ELF-1 (cell line): ENCODE results near the gene ALDH3A1.

Experiments
- DNase-seq: peaks from one replicate; pipeline ENCODE4 v3.0.0-alpha.2; 2016; ENCODE audit warnings: low read depth, low spot score

ALDH3A1 gene

DNA sequence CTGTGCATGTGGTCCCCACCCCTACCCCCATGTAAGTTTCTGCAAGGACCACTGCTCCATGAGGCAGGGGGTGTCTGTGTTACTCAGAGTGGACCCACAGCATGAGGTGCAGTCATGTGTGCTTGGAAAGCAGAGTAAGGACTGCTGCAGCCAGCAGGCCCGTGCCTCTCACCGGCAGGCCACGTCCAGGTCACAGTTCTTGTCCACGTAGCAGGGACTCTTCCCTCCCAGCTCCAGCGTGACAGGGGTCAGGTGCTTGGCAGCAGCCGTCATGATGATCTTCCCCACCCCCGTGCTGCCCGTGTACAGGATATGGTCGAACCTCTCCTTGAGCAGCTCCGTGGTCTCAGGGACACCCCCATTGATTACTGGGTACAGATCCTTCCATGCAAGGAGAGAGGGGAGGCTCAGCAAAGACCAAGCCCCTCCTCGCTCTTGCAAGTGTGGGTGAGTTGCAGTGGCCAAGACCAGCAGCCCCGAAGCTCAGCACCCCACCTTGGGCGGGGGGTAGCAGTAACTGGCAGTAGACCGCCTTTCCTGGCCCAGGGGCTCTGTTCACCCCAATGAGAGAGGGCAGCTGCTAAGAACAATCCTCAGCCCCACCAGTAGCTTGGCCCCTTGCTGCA, 6.2 kb downstream of the ALDH3A1 start:
- no peak for DNase-seq

GRCh38 chr17:19740933-19741332, 7.2 kb downstream of the ALDH3A1 start:
- no peak for DNase-seq

DNA sequence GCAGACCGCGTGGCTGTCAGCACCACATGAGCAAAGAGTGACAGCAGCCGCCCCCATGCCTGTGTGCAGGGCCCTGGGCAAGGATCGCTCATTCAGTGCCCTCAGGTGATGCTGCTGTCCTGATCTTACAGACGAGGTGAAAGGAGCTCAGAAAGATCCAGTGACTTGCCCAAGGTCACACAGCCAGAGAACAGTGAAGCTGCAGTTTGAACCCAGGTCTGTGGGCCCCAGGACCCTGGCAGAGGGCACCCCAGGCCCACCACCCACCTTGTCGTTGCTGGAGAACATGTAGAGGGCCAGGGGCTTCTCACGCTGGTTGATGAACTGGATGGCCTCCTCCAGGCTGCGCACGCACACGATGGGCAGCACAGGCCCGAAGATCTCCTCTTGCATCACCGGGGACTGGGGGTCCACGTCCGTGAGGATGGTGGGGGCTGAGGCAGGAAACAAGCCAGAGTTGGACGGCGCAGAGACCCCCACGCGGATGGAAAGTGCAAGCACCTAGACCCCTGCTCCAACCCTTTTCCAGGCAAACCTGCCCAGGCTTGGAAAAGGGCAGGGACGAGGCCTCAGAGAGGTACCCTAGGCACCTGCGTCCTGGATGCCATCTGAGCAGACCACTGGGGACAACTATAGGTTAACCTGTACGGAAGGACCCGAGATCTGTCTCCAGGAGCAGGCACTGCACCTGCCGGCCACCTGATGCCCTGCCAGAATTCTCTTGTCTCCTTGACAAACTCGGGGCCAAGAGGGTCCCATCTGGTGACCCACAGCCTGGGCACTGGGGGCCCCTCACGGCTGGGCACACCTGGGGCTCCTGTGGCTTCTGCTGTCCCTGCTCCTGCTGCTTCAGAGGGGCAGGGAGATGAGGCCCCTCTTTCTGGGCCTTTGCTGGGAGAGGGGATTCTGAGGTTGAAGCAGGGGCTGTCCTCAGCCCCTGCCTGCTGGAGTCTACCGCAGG, 8.6 kb downstream of the ALDH3A1 start:
- DNase-seq, result no peak

DNA sequence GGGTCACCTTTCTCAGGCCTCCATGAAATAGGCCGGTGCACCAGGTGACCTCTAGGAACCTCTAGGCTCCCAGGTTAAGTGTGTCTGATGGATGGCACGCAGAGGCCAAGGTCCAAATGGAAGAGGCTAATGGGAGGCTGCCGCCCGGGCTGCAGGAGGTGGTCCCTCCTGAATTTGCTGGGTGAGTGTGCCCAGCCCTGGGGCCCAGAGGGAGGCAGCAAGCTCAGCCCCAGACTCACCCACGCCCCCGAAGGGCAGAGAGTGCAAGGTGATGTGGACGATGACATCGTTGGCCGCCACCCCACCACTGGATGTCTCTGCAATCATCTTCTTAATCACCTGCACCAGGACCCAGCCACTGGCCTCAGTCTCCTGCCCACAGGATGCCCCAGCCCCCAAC, 9.3 kb downstream of the ALDH3A1 start:
- DNase-seq, result no peak

GRCh38 chr17:19738073-19738449, 10.0 kb downstream of the ALDH3A1 start:
- DNase-seq, result no peak

DNA sequence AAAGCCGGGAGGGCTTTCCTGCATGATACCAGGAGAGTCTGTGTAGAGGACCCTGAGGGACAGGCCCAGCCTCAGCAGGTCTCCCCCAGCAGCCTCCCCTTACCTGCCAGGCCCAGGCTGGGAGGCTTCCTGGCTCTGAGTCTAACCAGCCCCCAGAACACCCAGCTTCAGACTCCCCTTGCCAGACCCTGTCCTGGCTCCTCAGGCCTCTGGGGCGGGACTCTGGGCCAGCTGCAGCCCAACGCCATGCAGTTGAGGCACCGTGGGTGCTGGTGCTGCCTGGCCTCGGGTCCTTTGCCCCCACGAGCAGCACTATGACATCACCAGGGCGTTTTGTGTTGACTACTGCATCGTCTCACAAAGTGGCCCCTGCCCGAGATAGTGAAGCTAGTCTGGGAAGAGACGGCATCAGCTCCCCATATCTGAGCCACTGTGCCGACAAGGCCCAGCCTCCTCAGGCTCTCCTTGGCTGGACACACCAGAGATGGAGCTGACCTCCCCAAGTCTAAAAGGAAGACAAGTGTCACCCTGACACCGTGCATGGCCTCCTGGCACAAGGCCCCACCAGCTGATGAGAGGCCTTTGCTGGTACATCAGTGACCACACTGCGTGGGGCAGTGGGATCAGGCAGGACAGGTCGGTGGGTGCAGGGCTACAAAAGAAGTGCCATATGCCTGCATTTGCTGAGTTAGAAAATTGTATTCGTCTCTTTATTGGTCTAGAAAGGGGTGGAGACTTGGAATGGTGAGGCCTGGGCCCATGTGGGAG, 10.6 kb downstream of the ALDH3A1 start:
- no peak for DNase-seq

DNA sequence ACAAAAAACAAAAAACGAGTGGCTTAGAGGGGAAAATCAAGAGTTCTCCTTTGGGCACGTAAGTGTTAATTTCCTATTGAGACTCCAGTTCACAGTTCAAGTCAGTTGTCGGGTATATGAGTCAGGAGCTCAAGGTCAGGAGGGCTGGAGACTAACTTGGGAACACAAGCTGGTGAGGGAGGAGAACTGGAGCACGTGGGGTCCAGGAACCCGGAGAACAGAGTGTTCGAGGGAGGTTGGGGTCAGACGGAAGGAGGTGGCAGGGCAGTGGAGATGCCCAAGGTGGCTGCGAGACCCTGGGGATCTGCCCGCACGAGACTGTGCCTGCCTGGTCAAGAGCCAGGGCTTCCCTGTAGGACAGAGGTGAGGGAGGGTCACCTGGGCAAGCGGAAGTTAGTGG, 12.0 kb downstream of the ALDH3A1 start:
- no peak for DNase-seq

- no peak for DNase-seq
Observed at GRCh38 chr17:19733953-19734526, 14.1 kb downstream of the ALDH3A1 start.

GRCh38 chr17:19731626-19732025, 16.5 kb downstream of the ALDH3A1 start:
- DNase-seq, result no peak

DNA sequence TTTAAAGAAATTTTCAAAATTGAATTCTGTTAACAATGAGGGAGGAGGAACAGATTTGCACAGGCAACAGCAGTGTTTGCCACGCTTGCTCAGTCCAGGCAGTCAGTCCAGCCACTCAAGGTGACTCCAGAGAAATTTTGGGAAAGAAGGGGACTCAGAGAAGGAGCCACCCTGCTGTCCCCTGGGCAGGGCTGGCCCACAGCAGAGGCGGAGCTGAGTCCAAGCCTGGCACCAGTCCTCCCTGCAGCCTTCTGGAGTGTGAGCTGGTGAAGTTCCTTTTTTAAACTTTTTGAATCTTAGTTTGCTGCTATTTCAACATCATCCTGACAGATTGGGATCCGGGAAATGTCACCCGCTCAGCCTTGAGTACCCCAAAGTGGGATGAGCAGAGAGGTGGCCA, 17.3 kb downstream of the ALDH3A1 start:
- DNase-seq, result no peak

- DNase-seq, result no peak
Observed at GRCh38 chr17:19729900-19730299, 18.2 kb downstream of the ALDH3A1 start.

DNA sequence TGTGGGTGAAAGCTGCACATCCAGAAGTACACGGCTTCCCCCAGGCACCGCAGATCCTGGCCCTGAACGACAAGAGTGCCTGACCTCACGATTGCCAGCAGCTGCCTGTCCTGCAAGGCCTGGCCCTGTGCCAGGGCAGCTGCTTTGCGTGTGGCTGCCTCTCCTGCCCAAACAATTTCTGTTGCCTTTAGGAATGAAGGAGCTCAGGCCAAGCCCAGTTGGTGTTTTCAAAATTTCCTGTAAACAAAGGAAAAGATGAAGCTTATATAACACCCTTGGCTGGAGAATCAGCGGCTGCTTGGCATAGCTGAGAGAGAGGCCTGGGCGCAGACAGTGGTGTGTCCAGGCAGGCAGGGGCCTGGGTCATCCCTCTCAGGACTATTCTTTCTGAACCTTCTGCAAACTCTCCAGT, 20.0 kb downstream of the ALDH3A1 start:
- DNase-seq, result no peak

- no peak for DNase-seq
Observed at GRCh38 chr17:19727501-19728078, 20.5 kb downstream of the ALDH3A1 start.

DNA sequence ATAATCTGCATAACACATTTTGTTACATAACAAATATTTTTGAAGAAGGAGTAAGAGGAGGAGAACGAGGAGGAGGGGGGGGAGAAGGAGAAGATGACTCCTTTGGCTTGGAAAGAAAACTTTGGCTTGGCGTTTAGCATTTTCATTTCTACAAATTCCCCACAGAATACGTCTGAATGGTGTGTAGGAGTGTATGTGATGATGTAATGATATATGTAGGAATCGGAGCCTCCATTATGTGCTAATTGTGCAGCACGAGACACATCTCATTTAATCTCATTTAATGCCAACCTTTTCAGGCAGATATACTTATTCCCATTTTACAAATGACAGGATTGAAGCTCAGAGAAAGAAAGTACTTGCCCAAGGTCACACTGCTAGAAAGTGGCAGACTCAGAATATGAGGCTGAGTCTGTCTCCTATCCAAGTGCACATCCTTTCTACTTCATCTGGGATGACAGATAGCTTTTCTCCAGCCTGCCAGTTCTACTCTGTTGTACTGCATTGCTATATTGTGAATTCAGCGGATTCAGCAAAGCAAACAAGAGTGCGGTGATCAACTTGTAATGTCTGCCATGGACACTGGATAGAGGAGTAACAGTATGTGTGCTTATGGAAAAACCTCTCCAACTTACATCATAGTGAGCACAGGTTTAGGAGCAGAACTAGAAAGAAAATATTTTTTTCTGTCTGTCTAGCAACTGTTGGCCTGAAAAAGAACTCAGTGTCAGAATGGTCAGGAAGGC, 21.3 kb downstream of the ALDH3A1 start:
- no peak for DNase-seq

DNA sequence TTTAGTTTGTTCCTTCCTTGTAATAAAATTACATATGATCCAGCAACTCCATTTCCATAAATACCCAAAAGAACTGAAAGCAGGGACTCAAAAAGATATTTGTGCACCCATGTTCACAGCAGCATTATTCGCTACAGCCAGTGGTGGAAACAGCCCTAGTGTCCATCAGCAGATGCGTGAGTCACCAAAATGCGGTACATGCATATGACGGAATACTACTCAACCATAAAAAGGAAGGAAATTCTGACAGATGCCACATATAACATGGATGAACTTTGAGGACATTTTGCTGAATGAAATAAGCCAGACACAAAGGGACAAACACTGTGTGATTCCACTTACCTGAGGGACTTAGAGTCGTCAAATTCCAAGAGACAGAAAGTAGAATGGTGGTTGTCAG, 22.6 kb downstream of the ALDH3A1 start:
- DNase-seq, result no peak

- no peak for DNase-seq
Observed at GRCh38 chr17:19724501-19725420, 23.3 kb downstream of the ALDH3A1 start.

GRCh38 chr17:19723964-19724363, 24.1 kb downstream of the ALDH3A1 start:
- DNase-seq, result no peak

DNA sequence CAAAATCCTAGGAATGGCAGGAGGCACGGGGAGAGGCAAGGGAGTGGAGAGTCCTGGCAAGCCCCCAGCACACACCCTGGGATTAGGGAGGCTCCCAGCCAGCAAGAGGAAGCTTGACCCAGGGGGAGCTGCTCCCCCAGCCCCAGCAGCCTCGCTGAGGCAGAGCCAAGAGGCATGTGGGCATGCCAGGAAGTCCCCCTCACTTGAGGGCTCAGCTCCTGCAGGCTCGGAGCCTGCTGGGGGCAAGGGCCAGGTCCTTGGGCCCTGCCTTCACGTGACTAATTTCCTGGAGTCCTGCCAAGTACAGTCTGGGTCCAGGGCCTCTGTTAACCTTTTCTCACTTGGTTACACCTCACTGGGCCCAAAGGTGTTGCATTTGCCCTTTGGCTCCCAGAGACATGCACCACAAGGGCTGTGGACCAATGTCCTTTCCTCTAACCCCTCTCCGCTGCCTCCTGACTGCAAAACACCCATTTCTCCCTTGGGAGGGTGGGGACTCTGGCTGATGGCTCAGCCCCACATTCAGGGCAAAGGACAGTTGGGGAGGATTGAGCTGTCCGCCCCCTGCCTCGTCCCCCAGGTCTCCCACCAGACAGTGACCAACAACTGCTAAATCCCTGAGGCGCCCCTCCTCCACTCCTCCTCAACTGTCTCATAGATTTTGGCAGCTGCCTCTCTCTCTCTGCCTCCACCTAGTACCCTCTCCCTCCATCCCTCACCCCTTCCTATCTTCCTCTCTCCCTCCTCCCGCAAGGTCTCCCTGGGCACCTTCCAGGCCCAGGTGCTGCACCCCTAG, 27.3 kb downstream of the ALDH3A1 start:
- DNase-seq, result no peak

GRCh38 chr17:19720210-19720475, 28.0 kb downstream of the ALDH3A1 start:
- no peak for DNase-seq
